SK-N-SH (cell line): Measurements from ENCODE around the gene PDE11A. TPM values are rescaled to one million over a fixed set of nuclear protein-coding genes. Genes with fewer than 3 reads are reported as not detected.

Experiments
- CTCF ChIA-PET: fragments of 300-600, 350-600 bp; formaldehyde crosslinking; extraction: SDS; loops from one replicate; lab custom pipeline; 2021; lab: Yijun Ruan, JAX
- POLR2A ChIA-PET: fragments of 350-600 bp; sonication (Branson Sonifier 250); formaldehyde crosslinking; extraction: SDS; loops from one replicate; lab custom pipeline; 2020; ENCODE audit warnings: antibody characterized with exemption, inconsistent platforms; lab: Yijun Ruan, JAX
- DNase-seq: peaks from one replicate; pipeline ENCODE4 v3.0.0; 2012
- H2AFZ ChIP-seq: fragments of 200-600 bp; sonication (generic); 2 replicates; pipeline ENCODE4 v1.8.1; 2016; ENCODE audit warnings: antibody characterized with exemption, mild to moderate bottlenecking, low read depth
- H3F3A ChIP-seq: fragments of 200-600 bp; sonication (generic); replicated peaks from 2 replicates; pipeline ENCODE3; 2016; ENCODE audit warnings: antibody characterized with exemption, mild to moderate bottlenecking; ENCODE audit not compliant: insufficient read depth
- H3K27ac ChIP-seq, 2 experiments: fragments of 200-500 bp in 1 of 2; fragments of 200-600 bp in 1 of 2; sonication (Bioruptor generic) in 1 of 2; sonication (generic), shearing (Covaris generic) in 1 of 2; 2 replicates each; pipeline versions ENCODE4 v1.5.1 to v1.6.1; 2014 to 2016; ENCODE audit warnings: low read depth in 2 of 2, inconsistent platforms in 1 of 2, low read length in 1 of 2, mild to moderate bottlenecking in 1 of 2, mixed read lengths in 1 of 2
- H3K27me3 ChIP-seq: fragments of 200-600 bp; sonication (generic), shearing (Covaris generic); 2 replicates; pipeline ENCODE4 v1.6.1; 2016; ENCODE audit warnings: mixed run types; ENCODE audit not compliant: insufficient read depth
- H3K36me3 ChIP-seq, 2 experiments: fragments of 200-500 bp in 1 of 2; fragments of 200-600 bp in 1 of 2; sonication (Bioruptor generic) in 1 of 2; sonication (generic) in 1 of 2; replicated peaks in 1 of 2; 2 replicates each; pipeline versions ENCODE3 to v1.5.1; 2014 to 2016; ENCODE audit warnings: low read length in 1 of 2, mild to moderate bottlenecking in 1 of 2; ENCODE audit not compliant: insufficient read depth in 2 of 2, control insufficient read depth in 1 of 2
- H3K4me1 ChIP-seq, 2 experiments: fragments of 200-500 bp in 1 of 2; fragments of 200-600 bp in 1 of 2; sonication (Bioruptor generic) in 1 of 2; sonication (generic), shearing (Covaris generic) in 1 of 2; 2 replicates each; pipeline versions ENCODE4 v1.5.1 to v1.6.1; 2014 to 2016; ENCODE audit warnings: low read depth in 1 of 2, low read length in 1 of 2, mixed run types in 1 of 2; ENCODE audit not compliant: insufficient read depth in 2 of 2, control insufficient read depth in 1 of 2
- H3K4me2 ChIP-seq: fragments of 200-600 bp; sonication (generic), shearing (Covaris generic); 2 replicates; pipeline ENCODE4 v1.6.1; 2017; ENCODE audit warnings: mixed run types
- H3K4me3 ChIP-seq, 2 experiments: fragments of 200-500 bp in 1 of 2; fragments of 200-600 bp in 1 of 2; sonication (Bioruptor generic) in 1 of 2; sonication (generic), shearing (Covaris generic) in 1 of 2; 2 replicates each; pipeline versions ENCODE4 v1.5.1 to v1.8.1; 2014 to 2016; ENCODE audit warnings: low read depth in 2 of 2, inconsistent platforms in 1 of 2, low read length in 1 of 2, mild to moderate bottlenecking in 1 of 2, mixed read lengths in 1 of 2, moderate library complexity in 1 of 2
- H3K79me2 ChIP-seq: fragments of 200-600 bp; sonication (generic); 2 replicates; pipeline ENCODE4 v1.8.1; 2017; ENCODE audit warnings: mild to moderate bottlenecking; ENCODE audit not compliant: insufficient read depth
- H3K9ac ChIP-seq: fragments of 200-600 bp; sonication (generic); 2 replicates; pipeline ENCODE4 v1.6.1; 2017; ENCODE audit warnings: mixed run types
- H3K9me2 ChIP-seq: fragments of 200-600 bp; sonication (generic); 2 replicates; pipeline ENCODE4 v1.6.1; 2017; ENCODE audit warnings: mixed run types
- H3K9me3 ChIP-seq: fragments of 200-600 bp; sonication (generic); 2 replicates; pipeline ENCODE4 v1.6.1; 2017; ENCODE audit warnings: mixed run types, mild to moderate bottlenecking, moderate library complexity
- H4K20me1 ChIP-seq: fragments of 200-600 bp; sonication (generic); 2 replicates; pipeline ENCODE4 v1.6.1; 2017; ENCODE audit warnings: mild to moderate bottlenecking, mixed run types; ENCODE audit not compliant: insufficient read depth
- CTCF ChIP-seq: fragments of 200-600 bp; sonication (generic); IDR thresholded peaks from 2 replicates; pipeline ENCODE4 v1.6.1; 2017; ENCODE audit warnings: antibody characterized with exemption, mild to moderate bottlenecking, moderate library complexity
- EP300 ChIP-seq, 2 experiments: IDR thresholded peaks; 2 replicates each; pipeline versions ENCODE4 v1.4.0 to v1.6.1; 2012; ENCODE audit warnings: borderline replicate concordance in 1 of 2, low read depth in 1 of 2, low read length in 1 of 2
- FOXJ3 ChIP-seq: sonication (generic); formaldehyde crosslinking; IDR thresholded peaks from 2 replicates; pipeline ENCODE4 v1.5.1; 2020; ENCODE audit warnings: mild to moderate bottlenecking, missing genetic modification reagents
- GABPA ChIP-seq: IDR thresholded peaks from 2 replicates; pipeline ENCODE4 v1.4.0; 2012; ENCODE audit warnings: low read depth, mild to moderate bottlenecking
- JUND ChIP-seq: IDR thresholded peaks from 2 replicates; pipeline ENCODE4 v1.4.0; 2012
- MAX ChIP-seq: IDR thresholded peaks from 2 replicates; pipeline ENCODE4 v1.4.0; 2012; ENCODE audit warnings: low read depth
- NFIC ChIP-seq: IDR thresholded peaks from 2 replicates; pipeline ENCODE4 v1.4.0; 2012; ENCODE audit warnings: borderline replicate concordance
- NRF1 ChIP-seq: IDR thresholded peaks from 2 replicates; pipeline ENCODE4 v1.6.1; 2012; ENCODE audit warnings: low read depth, mild to moderate bottlenecking, low read length
- POLR2AphosphoS5 ChIP-seq: IDR thresholded peaks from 2 replicates; pipeline ENCODE4 v1.6.1; 2012; ENCODE audit warnings: low read depth, low read length
- REST ChIP-seq: IDR thresholded peaks from 2 replicates; pipeline ENCODE4 v1.6.1; 2012; ENCODE audit warnings: mild to moderate bottlenecking, low read depth, low read length, moderate library complexity
- RXRA ChIP-seq: IDR thresholded peaks from 2 replicates; pipeline ENCODE4 v1.4.0; 2012; ENCODE audit warnings: low read depth, mild to moderate bottlenecking, borderline replicate concordance
- TAF1 ChIP-seq: IDR thresholded peaks from 2 replicates; pipeline ENCODE4 v1.6.1; 2012; ENCODE audit warnings: low read depth, mild to moderate bottlenecking, low read length, moderate library complexity, borderline replicate concordance
- ZBTB33 ChIP-seq: IDR thresholded peaks from 2 replicates; pipeline ENCODE4 v1.4.0; 2012; ENCODE audit warnings: low read depth, borderline replicate concordance
- WGBS: methylation state at CpG from one replicate; pipeline ENCODE4 v1.1.6; 2017; ENCODE audit warnings: low lambda C conversion rate; 5-methylcytosine and 5-hydroxymethylcytosine counted together
- polyA plus RNA-seq, 3 experiments: library from polyadenylated mRNA; depleted of rRNA; stranded (reverse); fragments of >200 nt; gene quantifications; 2 replicates each; pipeline ENCODE4 v1.2.3, GENCODE V29; 2012

PDE11A gene
- polyA plus RNA-seq, 1 of the 3 experiments (the other 2 are of a cell fraction): 0.10 TPM

- no peak for DNase-seq
- WGBS: 61% methylated on average over 9 of the region's 9 CpGs
These were observed 360.9 kb downstream of the PDE11A start for GRCh38 chr2:177711483-177712265.

More at GRCh38 chr2:177711483-177712265, 360.9 kb downstream of the PDE11A start:
- ChIA-PET CTCF (interaction anchor here (1.9 kb wide), 1 partner anchor 13 kb away, joined by 8 read pairs; no protein-coding TSS in a partner anchor), POLR2A (no interaction called here)
- Histone ChIP-seq H3K79me2 (no peaks in the 10 kb centered on the region), H3K27me3 (no peaks in the 10 kb centered on the region), H4K20me1 (no peaks in the 10 kb centered on the region), H3K9me3 (no peaks in the 10 kb centered on the region), H3K4me1 (peaks cover 0 to 21% of the 10 kb centered on the region in 2 experiments; a peak in 1 of 4 replicates), H2AFZ (no peak overlapping the region), H3F3A (no peaks in the 10 kb centered on the region), H3K4me3 (no peak overlapping the region), H3K9me2 (no peaks in the 10 kb centered on the region), H3K4me2 (no peak overlapping the region), H3K36me3 (no peaks in the 10 kb centered on the region), H3K9ac (no peak overlapping the region)
- no peak for TF ChIP-seq MAX
- no peak for TF ChIP-seq FOXJ3 (CRISPR knock-in tag)
- TF ChIP-seq JUND: no peak
- TF ChIP-seq CTCF: no peak
- TF ChIP-seq REST: no peak
- no peak for TF ChIP-seq ZBTB33
- no peak for TF ChIP-seq RXRA
- TF ChIP-seq POLR2AphosphoS5: no peak
- TF ChIP-seq GABPA: no peak
- TF ChIP-seq NFIC: no peak
- TF ChIP-seq TAF1: no peak
- no peak for TF ChIP-seq NRF1
- TF ChIP-seq EP300 (IDR thresholded peaks at IDR 0.05; ENCODE audit: borderline replicate concordance in 1 of 2, low read depth in 1 of 2, low read length in 1 of 2): no peak
- TF ChIP-seq, all 33 proteins: peak for 0
- no peak overlapping the region for H3K27ac ChIP-seq
